HG03521 (cell line): ENCODE results near the gene MARCO.

Experiments
- ATAC-seq: cut with Tn5 transposase; IDR thresholded peaks from one replicate; pipeline ENCODE4 v1.9.1; 2021; ENCODE audit warnings: mild to moderate bottlenecking, moderate library complexity; ENCODE audit not compliant: unreplicated experiment

The MARCO gene

GRCh38 chr2:118942031-118942430 is at the start of gene MARCO:
Gene MARCO (plus strand): TSS chr2:118942194. CDS start chr2:118942301, 107 bp downstream.
- ATAC-seq = no peak

GRCh38 chr2:118893100-118893499 is 48.9 kb upstream of the MARCO start:
- no peak for ATAC-seq

GRCh38 chr2:118902266-118903028 is 39.5 kb upstream of the MARCO start:
- no peak for ATAC-seq

- ATAC-seq = no peak
Measured at GRCh38 chr2:118903029-118903351, 39.0 kb upstream of the MARCO start.

- ATAC-seq = no peak
Measured at GRCh38 chr2:118903551-118904479, 38.2 kb upstream of the MARCO start.

- no peak for ATAC-seq
Measured at GRCh38 chr2:118905206-118905605, 36.8 kb upstream of the MARCO start.

GRCh38 chr2:118906186-118906585 is 35.8 kb upstream of the MARCO start:
- no peak for ATAC-seq

GRCh38 chr2:118907759-118908158 is 34.2 kb upstream of the MARCO start:
- ATAC-seq = no peak

- no peak for ATAC-seq
Measured at GRCh38 chr2:118909191-118909590, 32.8 kb upstream of the MARCO start.

- no peak for ATAC-seq
Measured at GRCh38 chr2:118911166-118911856, 30.7 kb upstream of the MARCO start.

GRCh38 chr2:118911936-118912335 is 30.1 kb upstream of the MARCO start:
- ATAC-seq = no peak

GRCh38 chr2:118913131-118913802 is 28.7 kb upstream of the MARCO start:
- ATAC-seq = no peak

- no peak for ATAC-seq
Measured at GRCh38 chr2:118913803-118914645, 28.0 kb upstream of the MARCO start.

GRCh38 chr2:118914721-118915453 is 27.1 kb upstream of the MARCO start:
- ATAC-seq = no peak

GRCh38 chr2:118918017-118918416 is 24.0 kb upstream of the MARCO start:
- ATAC-seq = no peak

- ATAC-seq = no peak
Measured at GRCh38 chr2:118921646-118922045, 20.3 kb upstream of the MARCO start.

- no peak for ATAC-seq
Measured at GRCh38 chr2:118922254-118922653, 19.7 kb upstream of the MARCO start.

- ATAC-seq = no peak
Measured at GRCh38 chr2:118923371-118923770, 18.6 kb upstream of the MARCO start.

- ATAC-seq = no peak
Measured at GRCh38 chr2:118925476-118925875, 16.5 kb upstream of the MARCO start.
